DOHH2 (cell line): ENCODE results near the gene ABCB6.

ENCODE experiments used
- H3F3A ChIP-seq: fragments of 200-600 bp; sonication (generic), shearing (Covaris generic); 2 replicates; pipeline ENCODE4 v1.6.0; 2016; ENCODE audit warnings: antibody characterized with exemption, mild to moderate bottlenecking; ENCODE audit not compliant: control insufficient read depth, insufficient read depth
- H3K27ac ChIP-seq: fragments of 200-600 bp; sonication (generic); 2 replicates; pipeline ENCODE4 v1.5.1; 2014; ENCODE audit warnings: low read depth, mild to moderate bottlenecking, low read length, moderate library complexity
- H3K27me3 ChIP-seq: fragments of 200-600 bp; sonication (generic); 2 replicates; pipeline ENCODE4 v1.6.1; 2014; ENCODE audit warnings: mild to moderate bottlenecking, low read length, mixed read lengths; ENCODE audit not compliant: control insufficient read depth
- H3K36me3 ChIP-seq: fragments of 200-600 bp; sonication (generic); 2 replicates; pipeline ENCODE4 v1.6.1; 2014; ENCODE audit warnings: mild to moderate bottlenecking, low read length, moderate library complexity, mixed read lengths; ENCODE audit not compliant: control insufficient read depth
- H3K4me1 ChIP-seq: fragments of 200-600 bp; sonication (generic); 2 replicates; pipeline ENCODE4 v1.6.1; 2014; ENCODE audit warnings: mild to moderate bottlenecking, low read length, mixed read lengths; ENCODE audit not compliant: control insufficient read depth
- H3K4me2 ChIP-seq: fragments of 200-600 bp; sonication (generic); 2 replicates; pipeline ENCODE4 v1.6.0; 2014; ENCODE audit warnings: mild to moderate bottlenecking, low read length, moderate library complexity
- H3K4me3 ChIP-seq: fragments of 200-600 bp; sonication (generic); 2 replicates; pipeline ENCODE4 v1.5.1; 2014; ENCODE audit warnings: mild to moderate bottlenecking, low read length, mixed read lengths
- H3K79me2 ChIP-seq: fragments of 200-600 bp; sonication (generic); 2 replicates; pipeline ENCODE4 v1.6.1; 2014; ENCODE audit warnings: mild to moderate bottlenecking, low read length, mixed read lengths; ENCODE audit not compliant: control insufficient read depth
- H3K9me2 ChIP-seq: fragments of 200-600 bp; sonication (generic); replicated peaks from 2 replicates; pipeline ENCODE4 v1.6.1; 2014; ENCODE audit warnings: mild to moderate bottlenecking, low read length, mixed read lengths; ENCODE audit not compliant: control insufficient read depth
- H3K9me3 ChIP-seq: fragments of 200-600 bp; sonication (generic); 2 replicates; pipeline ENCODE4 v1.6.1; 2014; ENCODE audit warnings: antibody characterized with exemption, low read length, mixed read lengths; ENCODE audit not compliant: control insufficient read depth, insufficient read depth
- H4K20me1 ChIP-seq: fragments of 200-600 bp; sonication (generic); 2 replicates; pipeline ENCODE4 v1.6.0; 2014; ENCODE audit warnings: low read depth, mild to moderate bottlenecking, antibody characterized with exemption, low read length, moderate library complexity; ENCODE audit not compliant: control insufficient read depth, insufficient read depth
- CTCF ChIP-seq: fragments of 200-600 bp; sonication (generic); IDR thresholded peaks from one replicate; pipeline ENCODE4 v1.5.1; 2014; ENCODE audit warnings: antibody characterized with exemption, mild to moderate bottlenecking, low read depth, low read length; ENCODE audit not compliant: poor library complexity, severe bottlenecking
- EZH2phosphoT487 ChIP-seq: fragments of 200-600 bp; sonication (generic); IDR thresholded peaks from 2 replicates; pipeline ENCODE4 v1.6.1; 2017; ENCODE audit warnings: borderline replicate concordance, mild to moderate bottlenecking, antibody characterized with exemption, low read length, moderate library complexity, mixed read lengths

The ABCB6 gene

GRCh38 chr2:219165058-219165911, 53.5 kb downstream of the ABCB6 start:
- peaks cover 9% of the 10 kb centered on the region for H3K4me1 ChIP-seq
- TF ChIP-seq CTCF (no peak), EZH2phosphoT487 (no peak)
- no peak overlapping the region for H3K27ac ChIP-seq
- H3K4me2 ChIP-seq, result no peak overlapping the region
- no peaks in the 10 kb centered on the region for H3K9me3 ChIP-seq
- peaks cover 3% of the 10 kb centered on the region; the same call in 1 of the 2 replicates for H4K20me1 ChIP-seq
- 0 out of 2 replicates have a peak, but pooled peaks cover 2% of the 10 kb centered on the region for H3F3A ChIP-seq
- H3K9me2 ChIP-seq, result no peaks in the 10 kb centered on the region
- no peak overlapping the region for H3K4me3 ChIP-seq
- H3K36me3 ChIP-seq, result no peaks in the 10 kb centered on the region; the same call in 1 of the 2 replicates
- no peaks in the 10 kb centered on the region for H3K27me3 ChIP-seq
- H3K79me2 ChIP-seq, result no peaks in the 10 kb centered on the region

GRCh38 chr2:219163156-219163555, 55.6 kb downstream of the ABCB6 start:
- no peak for TF ChIP-seq EZH2phosphoT487
- TF ChIP-seq CTCF, result no peak

GRCh38 chr2:219161097-219161496, 57.7 kb downstream of the ABCB6 start:
- no peaks in the 10 kb centered on the region for H3K79me2 ChIP-seq
- no peaks in the 10 kb centered on the region for H3K9me3 ChIP-seq
- H3K27ac ChIP-seq, result peak overlapping the region; percentile 71; the same call in 1 of the 2 replicates
- H3F3A ChIP-seq, result peaks cover 9% of the 10 kb centered on the region; the same call in 1 of the 2 replicates
- H3K4me3 ChIP-seq, result peak overlapping the region; percentile 83
- peak overlapping the region; percentile 72 for H3K4me2 ChIP-seq
- peaks cover 14% of the 10 kb centered on the region for H3K4me1 ChIP-seq
- peaks cover 10% of the 10 kb centered on the region for H3K36me3 ChIP-seq
- no peaks in the 10 kb centered on the region for H3K9me2 ChIP-seq
- peaks cover 3% of the 10 kb centered on the region; the same call in 1 of the 2 replicates for H4K20me1 ChIP-seq
- H3K27me3 ChIP-seq, result no peaks in the 10 kb centered on the region
- no peak for TF ChIP-seq EZH2phosphoT487
- TF ChIP-seq CTCF, result no peak

More at GRCh38 chr2:219163156-219163555, 55.6 kb downstream of the ABCB6 start:
- Histone ChIP-seq H4K20me1 (peaks cover 3% of the 10 kb centered on the region; the same call in 1 of the 2 replicates), H3K4me2 (no peak overlapping the region), H3K27ac (no peak overlapping the region), H3F3A (peaks cover 9% of the 10 kb centered on the region; the same call in 1 of the 2 replicates), H3K9me3 (no peaks in the 10 kb centered on the region), H3K27me3 (no peaks in the 10 kb centered on the region), H3K79me2 (no peaks in the 10 kb centered on the region), H3K4me3 (no peak overlapping the region), H3K9me2 (no peaks in the 10 kb centered on the region), H3K36me3 (no peaks in the 10 kb centered on the region; the same call in 1 of the 2 replicates), H3K4me1 (peaks cover 14% of the 10 kb centered on the region)
